ENCODE data around the gene MMAB. TPM values are rescaled to one million over a fixed set of nuclear protein-coding genes. Genes with fewer than 3 reads are reported as not detected.

Gene MMAB
- total and polyA plus RNA-seq, 2 donors (not counting 3 experiments of a cell fraction or from before 2014, with no cell fraction given) = 39.1 to 46.0 TPM

DNA sequence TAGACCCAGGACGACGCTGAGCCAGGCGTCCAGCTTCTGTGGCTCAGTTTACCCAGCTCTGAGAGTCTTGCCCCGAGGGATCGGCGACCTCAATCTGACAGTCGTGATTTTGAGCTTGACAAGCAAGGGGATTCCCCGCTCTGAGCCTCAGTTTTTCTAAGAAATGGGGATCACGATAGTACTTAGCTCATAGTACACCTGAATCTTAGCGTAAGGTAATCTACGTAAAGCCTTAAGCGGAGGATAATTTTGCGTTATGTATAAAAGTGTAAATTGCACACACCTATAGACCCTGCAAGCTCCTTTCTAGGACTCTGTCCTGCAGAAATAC lies 575 bp upstream of the MMAB start:
- peaks cover 6% of the 10 kb centered on the region for H3K79me2 ChIP-seq (ENCODE audit: control insufficient read depth, insufficient read depth, low read length)
- no peaks in the 10 kb centered on the region for H4K20me1 ChIP-seq (replicated peaks; ENCODE audit: control insufficient read depth, extremely low read depth, insufficient read depth, low read length)
- H3K9ac ChIP-seq (replicated peaks; ENCODE audit: extremely low read depth, insufficient read depth, low read length) = peak overlapping the region; percentile 45
- FAIRE-seq (no peak), DNase-seq (ENCODE audit: low read depth, low spot score) (no peak)
- intact Hi-C loops (cut with micrococcal nuclease) (loop anchor here (1.0 to 10.0 kb wide), 5 partner anchors 55 to 201 kb away; partner anchors contain the start of genes FAM222A, KCTD10 and UBE3B), dilution Hi-C loops (cut with MboI; ENCODE audit: extremely low pct_ligation_motif_present, low sequenced_read_pairs) (no loop called here)
- H3K27ac ChIP-seq (ENCODE audit: insufficient read depth, low read depth, low read length) = no peak overlapping the region
- TF ChIP-seq, protein P1, sequence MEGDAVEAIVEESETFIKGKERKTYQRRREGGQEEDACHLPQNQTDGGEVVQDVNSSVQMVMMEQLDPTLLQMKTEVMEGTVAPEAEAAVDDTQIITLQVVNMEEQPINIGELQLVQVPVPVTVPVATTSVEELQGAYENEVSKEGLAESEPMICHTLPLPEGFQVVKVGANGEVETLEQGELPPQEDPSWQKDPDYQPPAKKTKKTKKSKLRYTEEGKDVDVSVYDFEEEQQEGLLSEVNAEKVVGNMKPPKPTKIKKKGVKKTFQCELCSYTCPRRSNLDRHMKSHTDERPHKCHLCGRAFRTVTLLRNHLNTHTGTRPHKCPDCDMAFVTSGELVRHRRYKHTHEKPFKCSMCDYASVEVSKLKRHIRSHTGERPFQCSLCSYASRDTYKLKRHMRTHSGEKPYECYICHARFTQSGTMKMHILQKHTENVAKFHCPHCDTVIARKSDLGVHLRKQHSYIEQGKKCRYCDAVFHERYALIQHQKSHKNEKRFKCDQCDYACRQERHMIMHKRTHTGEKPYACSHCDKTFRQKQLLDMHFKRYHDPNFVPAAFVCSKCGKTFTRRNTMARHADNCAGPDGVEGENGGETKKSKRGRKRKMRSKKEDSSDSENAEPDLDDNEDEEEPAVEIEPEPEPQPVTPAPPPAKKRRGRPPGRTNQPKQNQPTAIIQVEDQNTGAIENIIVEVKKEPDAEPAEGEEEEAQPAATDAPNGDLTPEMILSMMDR (IDR thresholded peaks at IDR 0.05; ENCODE audit: extremely low read depth in 1 of 2, insufficient read depth in 1 of 2, low read depth in 1 of 2, low read length in 2 of 2) = no peak
- TF ChIP-seq FOS (IDR thresholded peaks at IDR 0.05; ENCODE audit: borderline replicate concordance, insufficient read depth, low read length) (no peak), EZH2 (IDR thresholded peaks at IDR 0.05; ENCODE audit: borderline replicate concordance, low read depth, low read length, severe bottlenecking) (no peak), POLR2AphosphoS5 (IDR thresholded peaks at IDR 0.05; ENCODE audit: insufficient read depth, low read depth, low read length) (no peak), GATA2 (IDR thresholded peaks at IDR 0.05; ENCODE audit: insufficient read depth, insufficient read length, low read depth, low read length) (no peak), MYC (IDR thresholded peaks at IDR 0.05; ENCODE audit: low read depth, low read length) (no peak), JUN (IDR thresholded peaks at IDR 0.05; ENCODE audit: borderline replicate concordance, insufficient read depth, insufficient read length, low read depth) (no peak), POLR2A (IDR thresholded peaks at IDR 0.05; ENCODE audit: low read depth, low read length) (no peak)
- TF ChIP-seq, protein P2, sequence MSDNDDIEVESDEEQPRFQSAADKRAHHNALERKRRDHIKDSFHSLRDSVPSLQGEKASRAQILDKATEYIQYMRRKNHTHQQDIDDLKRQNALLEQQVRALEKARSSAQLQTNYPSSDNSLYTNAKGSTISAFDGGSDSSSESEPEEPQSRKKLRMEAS (IDR thresholded peaks at IDR 0.05; ENCODE audit: insufficient read depth, insufficient read length) = no peak
- H3K9me1 ChIP-seq (replicated peaks; ENCODE audit: control insufficient read depth, extremely low read depth, insufficient read depth, low read length) = no peaks in the 10 kb centered on the region
- no peaks in the 10 kb centered on the region for H3K9me3 ChIP-seq (replicated peaks; ENCODE audit: control insufficient read depth, insufficient read depth, low read length)
- peaks cover 2 to 17% of the 10 kb centered on the region in 2 experiments for H3K36me3 ChIP-seq (ENCODE audit: control insufficient read depth in 2 of 2, extremely low read depth in 1 of 2, insufficient read depth in 2 of 2, low read length in 2 of 2)
- no TSS peak for BruUV-seq (replicated peaks)
- peak overlapping the region; percentile 84 for H3K4me2 ChIP-seq (ENCODE audit: insufficient read depth, low read length)
- H3K27me3 ChIP-seq (ENCODE audit: control insufficient read depth in 2 of 2, insufficient read depth in 2 of 2, low read length in 2 of 2) = no peaks in the 10 kb centered on the region
- peaks cover 16% of the 10 kb centered on the region for H3K4me1 ChIP-seq (ENCODE audit: control insufficient read depth, extremely low read depth, insufficient read depth, low read length)
- ChIA-PET CTCF (interaction anchor here (0.9 to 4.2 kb wide), 10 partner anchors 14 to 271 kb away, joined by 3 to 37 read pairs (median 6); no protein-coding TSS in a partner anchor), POLR2A (interaction anchor here (1.1 to 1.3 kb wide), 2 partner anchors 12 to 25 kb away, joined by 3 read pairs; no protein-coding TSS in a partner anchor)
- H3K4me3 ChIP-seq (replicated peaks in 1 of 3; ENCODE audit: insufficient read depth in 1 of 3, low read depth in 1 of 3, low read length in 3 of 3) = peak overlapping the region; percentile 27 to 83 (median 82)
- peak overlapping the region; percentile 66 for H2AFZ ChIP-seq (ENCODE audit: low read depth, low read length)

Data from endothelial cell of umbilical vein (primary cell).